Ramos (cell line): Measurements from ENCODE around the gene GJB2.

Experiments used
- in situ Hi-C: fragments of 300-500 bp; cut with MboI; formaldehyde crosslinking; loops from one replicate; pipeline ENCODE4 v1.14.3; 2022; ENCODE audit warnings: low sequenced_read_pairs; ENCODE audit not compliant: unreplicated experiment

Gene GJB2

DNA sequence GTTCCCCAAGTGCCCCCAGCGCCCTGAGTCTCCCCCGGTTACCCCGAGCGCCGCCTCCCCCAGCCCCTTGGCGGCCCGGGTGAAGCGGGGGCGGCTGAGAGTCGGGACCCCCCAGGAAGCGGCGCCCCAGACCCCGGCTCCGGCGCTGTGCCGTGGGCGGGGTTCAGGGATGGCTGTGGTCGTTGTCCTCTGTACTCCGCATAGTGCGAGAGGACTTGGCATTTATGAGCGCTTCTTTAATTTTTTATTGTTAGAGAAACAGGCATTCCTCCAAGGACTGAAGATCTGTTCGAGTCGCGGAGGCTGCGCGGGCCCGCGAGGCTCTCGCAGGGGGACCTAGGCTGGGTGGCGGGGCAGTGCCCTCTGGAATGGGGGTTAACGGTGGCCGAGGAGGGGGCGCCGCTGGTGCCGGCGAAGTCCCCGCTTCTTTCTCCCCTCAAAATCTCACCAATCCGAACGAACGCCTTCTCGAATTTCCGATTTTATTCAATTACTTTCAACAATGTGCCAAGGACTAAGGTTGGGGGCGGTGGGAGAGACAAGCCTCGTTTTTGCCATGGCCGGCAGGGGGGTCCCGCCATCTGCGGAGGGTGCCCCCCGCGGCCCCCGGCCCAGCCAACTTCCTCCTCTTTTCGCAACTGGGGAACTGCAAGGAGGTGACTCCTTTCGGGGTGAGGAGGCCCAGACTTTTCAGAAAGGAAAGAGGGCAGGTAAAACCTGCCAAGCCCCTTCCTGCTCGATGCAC is 596 bp upstream of the GJB2 start:
- in situ Hi-C loops = no loop called here

GRCh38 chr13:20192158-20192835 is 441 bp downstream of the GJB2 start:
- in situ Hi-C loops = no loop called here

DNA sequence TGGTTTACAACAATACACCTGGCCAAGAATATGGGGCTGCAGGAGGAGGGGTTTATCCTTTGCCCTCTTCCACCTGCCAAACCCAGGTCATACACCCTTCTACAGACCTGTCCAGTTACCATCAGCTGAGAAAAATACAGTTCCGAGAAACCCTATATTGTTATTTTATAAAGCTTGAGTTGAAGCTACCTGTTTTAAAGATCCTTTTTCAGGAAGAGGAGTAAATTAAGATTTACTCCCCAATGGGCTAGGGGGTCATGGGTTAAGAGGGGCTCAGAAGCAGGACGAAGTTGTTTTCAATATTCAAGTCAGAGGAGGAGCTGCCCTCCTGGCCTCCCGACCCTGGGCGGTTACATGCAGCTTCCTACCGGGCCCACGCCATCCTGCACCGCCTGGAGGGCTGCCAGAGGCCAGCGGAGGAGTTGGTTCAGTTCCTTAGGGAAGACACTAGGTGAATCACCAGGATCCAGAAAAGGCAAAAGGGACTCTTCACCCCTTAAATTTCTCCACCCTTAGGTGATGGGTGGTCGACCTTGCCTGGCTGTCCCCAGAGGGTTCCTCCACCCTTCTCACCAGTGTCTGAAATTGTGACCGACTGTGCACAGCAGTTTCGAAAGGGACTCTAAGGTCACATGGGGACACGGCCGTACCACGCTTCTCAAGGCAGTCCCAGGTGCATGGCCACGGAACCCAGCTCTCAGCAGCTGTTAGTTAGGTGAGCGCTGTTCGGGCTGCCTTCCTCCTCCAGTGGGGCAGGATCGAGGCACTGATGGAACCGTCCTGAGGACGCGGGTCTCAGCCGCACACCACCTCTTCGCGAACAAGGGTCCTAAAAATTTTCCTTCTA is 1.2 kb downstream of the GJB2 start:
- in situ Hi-C loops = no loop called here

DNA sequence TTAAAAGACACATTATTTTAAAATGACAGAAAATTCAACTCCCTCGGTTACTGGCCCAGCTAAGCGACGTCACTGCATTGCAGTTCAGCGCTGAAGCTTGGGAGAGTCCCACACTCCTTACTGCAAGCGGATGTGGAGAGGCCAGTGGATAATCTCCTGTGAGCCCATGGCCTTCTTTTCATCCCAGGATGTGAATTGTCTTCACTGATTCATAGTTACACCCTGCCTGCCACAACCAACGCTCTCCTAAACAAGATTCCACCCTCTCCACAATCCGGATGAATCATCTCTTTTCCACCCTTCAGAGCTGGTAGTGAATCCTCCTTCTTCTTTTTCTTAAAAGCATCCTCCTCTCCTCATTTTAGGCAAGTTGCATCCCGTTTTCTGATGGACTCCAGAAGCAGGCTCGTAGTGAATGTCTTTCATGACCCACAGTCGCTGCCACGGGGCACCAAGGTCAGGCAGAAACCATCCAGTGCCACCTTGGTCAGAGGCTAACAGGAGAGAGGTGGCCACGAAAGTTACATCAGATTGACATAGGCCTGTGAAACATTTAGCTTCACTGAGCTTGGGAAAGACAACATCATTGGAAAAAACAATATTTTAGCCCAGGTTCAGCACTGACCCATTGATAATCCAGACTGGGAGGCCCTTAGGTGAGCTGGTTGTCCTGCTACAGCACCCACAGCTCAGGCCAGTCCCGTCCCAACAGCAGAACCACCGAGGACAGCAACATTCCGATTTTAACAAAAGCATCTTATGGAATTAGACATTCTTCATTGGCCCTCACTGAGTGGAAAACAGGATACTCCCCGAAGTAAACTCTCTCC is 2.0 kb downstream of the GJB2 start:
- in situ Hi-C loops = no loop called here

DNA sequence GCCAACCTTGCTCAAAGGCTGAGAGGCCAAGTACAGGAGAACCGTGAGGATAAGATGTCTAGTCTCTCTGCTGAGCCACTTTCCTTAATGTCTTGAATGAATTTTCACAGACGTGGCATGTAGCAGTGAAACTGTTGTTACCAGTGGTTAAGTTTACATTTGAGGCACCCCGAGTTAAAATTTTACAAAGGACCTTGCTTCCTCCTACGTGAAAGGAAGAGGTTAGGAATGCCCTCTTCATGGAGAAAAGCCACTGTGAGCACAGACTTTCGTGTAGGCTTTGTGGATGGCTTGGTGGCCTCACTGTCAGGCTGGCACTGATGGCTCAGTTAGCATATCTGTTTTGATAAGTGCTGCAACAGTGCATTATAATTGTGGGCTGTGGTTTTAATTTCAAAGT is 2.7 kb downstream of the GJB2 start:
- in situ Hi-C loops = no loop called here

GRCh38 chr13:20188667-20189553 is 3.8 kb downstream of the GJB2 start:
- in situ Hi-C loops = no loop called here

GRCh38 chr13:20186771-20187170 is 6.0 kb downstream of the GJB2 start:
- in situ Hi-C loops = no loop called here

- in situ Hi-C loops = no loop called here
Observed at GRCh38 chr13:20185366-20186056, 7.2 kb downstream of the GJB2 start.

DNA sequence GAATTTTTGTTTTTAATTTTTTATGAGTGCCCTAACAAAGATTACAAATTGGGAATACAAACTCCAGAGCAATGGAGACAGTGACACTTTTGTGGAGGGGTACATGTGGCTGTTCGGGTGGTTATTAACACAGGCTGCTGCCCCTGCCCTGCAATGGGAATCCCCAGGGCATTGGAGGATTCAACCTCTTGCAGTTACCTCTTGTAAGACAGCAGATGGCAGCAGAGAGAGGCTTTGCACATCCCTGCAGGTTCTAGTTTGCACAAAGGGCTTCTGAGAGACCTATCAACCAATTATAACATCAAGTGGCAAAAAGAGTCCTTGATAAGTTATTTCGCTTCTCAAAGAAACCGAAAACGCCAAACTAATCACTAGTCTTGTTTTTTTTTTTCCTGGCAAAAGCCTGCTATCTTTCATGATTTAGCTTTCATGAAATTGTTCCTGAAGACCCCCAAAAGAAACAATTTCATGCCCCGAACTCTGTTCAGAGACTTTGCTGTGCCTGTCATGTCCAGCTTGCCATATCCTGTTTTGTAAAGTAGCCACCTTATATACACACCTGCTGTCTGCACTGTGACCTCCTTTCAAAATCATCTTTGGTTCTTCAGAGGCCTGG is 10.4 kb downstream of the GJB2 start:
- in situ Hi-C loops = no loop called here

GRCh38 chr13:20181188-20181587 is 11.6 kb downstream of the GJB2 start:
- in situ Hi-C loops = no loop called here

GRCh38 chr13:20178156-20178555 is 14.6 kb downstream of the GJB2 start:
- in situ Hi-C loops = no loop called here

DNA sequence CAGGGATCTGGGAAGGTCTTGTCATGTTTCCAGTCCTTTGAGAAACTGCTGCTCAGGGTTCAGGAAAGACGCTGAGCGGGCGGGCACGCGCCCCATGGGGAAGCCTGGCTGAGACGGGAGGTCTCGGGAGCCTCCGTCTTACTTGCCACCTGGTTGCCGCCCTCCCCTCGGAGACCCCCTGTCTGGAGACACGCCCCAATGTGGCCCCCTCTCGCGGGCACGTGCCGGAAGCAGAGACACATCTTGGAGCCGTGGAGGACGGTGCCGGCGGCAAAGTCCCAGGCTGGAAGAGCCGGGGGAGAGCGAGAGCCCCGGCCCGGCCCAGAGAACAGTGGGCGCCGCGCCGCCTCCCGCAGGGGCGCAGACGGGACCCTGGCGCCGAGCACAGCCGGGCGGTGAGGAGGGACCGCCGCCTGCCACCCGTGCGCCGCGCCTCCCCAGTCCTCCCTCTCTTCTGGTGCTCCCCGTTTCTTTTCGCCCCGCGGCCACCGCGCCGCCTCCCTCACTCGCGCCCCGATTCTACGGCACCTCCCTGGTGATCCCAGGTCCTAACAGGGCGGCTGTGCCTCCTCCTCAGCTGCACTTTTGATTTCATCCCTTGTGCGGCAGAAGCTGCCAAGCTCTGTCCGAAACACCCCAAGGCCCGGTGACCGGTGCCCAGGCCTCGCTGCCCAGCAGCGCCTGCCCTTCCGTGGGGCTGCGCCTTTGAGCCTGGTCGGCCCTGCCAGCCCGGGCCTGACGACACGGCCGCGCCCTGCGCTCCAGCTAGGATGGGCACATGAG is 15.5 kb downstream of the GJB2 start:
- in situ Hi-C loops = no loop called here

- in situ Hi-C loops = no loop called here
Observed at GRCh38 chr13:20175907-20176652, 16.7 kb downstream of the GJB2 start.

- in situ Hi-C loops = no loop called here
Observed at GRCh38 chr13:20175406-20175794, 17.3 kb downstream of the GJB2 start.

GRCh38 chr13:20174656-20175405 is 17.9 kb downstream of the GJB2 start:
- in situ Hi-C loops = no loop called here

DNA sequence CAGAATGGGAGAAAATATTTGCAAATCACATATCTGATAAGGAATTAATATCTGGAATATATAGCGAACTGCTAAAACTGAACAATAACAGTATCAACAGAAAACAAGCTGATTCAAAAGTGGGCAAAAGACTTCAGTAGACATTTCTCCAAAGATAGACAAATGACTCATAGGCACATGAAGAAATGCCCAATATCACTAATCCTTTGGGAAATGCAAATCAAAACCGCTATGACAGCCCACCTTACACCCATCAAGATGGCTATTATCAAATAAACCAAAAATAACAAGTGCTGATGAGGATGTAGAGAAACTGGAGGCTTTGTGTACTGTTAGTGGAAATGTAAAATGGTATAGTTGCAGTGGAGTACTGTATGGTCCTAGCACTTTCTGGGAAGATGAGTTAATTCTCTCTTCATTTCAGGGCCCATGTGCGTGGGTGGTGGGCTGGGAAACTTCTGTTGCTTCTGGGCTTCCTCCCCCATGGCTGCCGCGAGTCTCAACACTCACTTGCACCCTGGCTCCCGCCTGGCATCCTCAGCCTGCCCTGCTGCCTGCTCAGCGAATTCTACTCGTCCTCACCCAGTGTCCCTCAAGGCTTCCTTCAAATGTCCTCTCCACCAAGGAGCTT is 19.5 kb downstream of the GJB2 start:
- in situ Hi-C loops = no loop called here
